K562 (cell line): ENCODE measurements around the gene CPNE1. TPM values are rescaled to one million over a fixed set of nuclear protein-coding genes. Genes with fewer than 3 reads are reported as not detected.

ENCODE experiments used
- ATF7 ChIP-seq: fragments of 450-650 bp; IDR thresholded peaks from 2 replicates; pipeline ENCODE4 v1.7.1; 2014; ENCODE audit warnings: mild to moderate bottlenecking, moderate library complexity
- GABPB1 ChIP-seq: sonication (generic); formaldehyde crosslinking; IDR thresholded peaks from 2 replicates; pipeline ENCODE4 v1.8.0; 2022; ENCODE audit warnings: mild to moderate bottlenecking, missing genetic modification reagents
- JUN ChIP-seq, 2 experiments: sonication (generic) in 1 of 2; formaldehyde crosslinking in 1 of 2; IDR thresholded peaks; 2 replicates each; pipeline versions ENCODE4 v1.6.1 to v1.8.0; 2012 to 2022; ENCODE audit warnings: borderline replicate concordance in 2 of 2, mild to moderate bottlenecking in 2 of 2, improper control_type of control experiment in 1 of 2, low read depth in 1 of 2, low read length in 1 of 2, missing genetic modification reagents in 1 of 2
- SOX6 ChIP-seq: fragments of 450-650 bp; IDR thresholded peaks from 2 replicates; pipeline ENCODE4 v1.6.1; 2014; ENCODE audit warnings: mild to moderate bottlenecking
- TAF9B ChIP-seq: fragments of 450-650 bp; IDR thresholded peaks from 2 replicates; pipeline ENCODE4 v1.6.1; 2018; ENCODE audit warnings: mild to moderate bottlenecking; ENCODE audit not compliant: partially characterized antibody
- TBP ChIP-seq: optimal IDR thresholded peaks from 2 replicates; pipeline ENCODE3; 2011; ENCODE audit warnings: low read depth, low read length, improper control_type of control experiment
- polyA plus RNA-seq, 8 experiments: library from polyadenylated mRNA; depleted of rRNA in 4 of 8; stranded (reverse) in 5 of 8; unstranded in 3 of 8; fragments of >200 nt; fragmentation: Nextera tagmentation in 2 of 8; fragmentation: Illumina TruSeq in 1 of 8; extraction: Ambion mirVana in 2 of 8; extraction: Trizol in 1 of 8; gene quantifications; 2 replicates each; pipeline versions ENCODE4 v1.2.1 to v1.2.3, GENCODE V29; 2011 to 2014; ENCODE audit warnings: inconsistent platforms in 1 of 8, missing spikeins in 1 of 8
- total RNA-seq, 7 experiments: library from RNA; depleted of rRNA in 6 of 7; stranded (reverse); fragments of >200 nt in 6 of 7; fragmentation: Illumina TruSeq in 2 of 7; extraction: Trizol in 2 of 7; gene quantifications; 2 replicates each; pipeline versions ENCODE4 v1.2.1 to v1.2.3, GENCODE V29; 2011 to 2021; ENCODE audit warnings: low replicate concordance in 1 of 7
- TF ChIP-seq, protein P1 (sequence below), 2 experiments: IDR thresholded peaks in 1 of 2; conservative IDR thresholded peaks in 1 of 2; 2 replicates each; pipeline ENCODE4 v1.6.1; 2016; ENCODE audit warnings: low read depth in 2 of 2, mild to moderate bottlenecking in 1 of 2, missing compliant biosample characterization in 1 of 2, missing genetic modification characterization in 1 of 2, moderate library complexity in 1 of 2
- TF ChIP-seq, protein P2 (sequence below): fragments of 450-650 bp; IDR thresholded peaks from 2 replicates; pipeline ENCODE4 v1.6.1; 2017; ENCODE audit warnings: antibody characterized with exemption
- TF ChIP-seq, protein P3 (sequence below), 2 experiments: fragments of 450-650 bp in 1 of 2; sonication (generic) in 1 of 2; formaldehyde crosslinking in 1 of 2; IDR thresholded peaks; 2 replicates each; pipeline versions ENCODE4 v1.7.1 to v1.9.0; 2016 to 2022; ENCODE audit warnings: inconsistent platforms in 1 of 2, mild to moderate bottlenecking in 1 of 2, missing genetic modification reagents in 1 of 2

Gene CPNE1
- total and polyA plus RNA-seq, 9 of the 15 experiments (the other 6 are each of a cell fraction or from before 2014, with no cell fraction given), result 42.1 to 102 (median 56.0) TPM

DNA sequence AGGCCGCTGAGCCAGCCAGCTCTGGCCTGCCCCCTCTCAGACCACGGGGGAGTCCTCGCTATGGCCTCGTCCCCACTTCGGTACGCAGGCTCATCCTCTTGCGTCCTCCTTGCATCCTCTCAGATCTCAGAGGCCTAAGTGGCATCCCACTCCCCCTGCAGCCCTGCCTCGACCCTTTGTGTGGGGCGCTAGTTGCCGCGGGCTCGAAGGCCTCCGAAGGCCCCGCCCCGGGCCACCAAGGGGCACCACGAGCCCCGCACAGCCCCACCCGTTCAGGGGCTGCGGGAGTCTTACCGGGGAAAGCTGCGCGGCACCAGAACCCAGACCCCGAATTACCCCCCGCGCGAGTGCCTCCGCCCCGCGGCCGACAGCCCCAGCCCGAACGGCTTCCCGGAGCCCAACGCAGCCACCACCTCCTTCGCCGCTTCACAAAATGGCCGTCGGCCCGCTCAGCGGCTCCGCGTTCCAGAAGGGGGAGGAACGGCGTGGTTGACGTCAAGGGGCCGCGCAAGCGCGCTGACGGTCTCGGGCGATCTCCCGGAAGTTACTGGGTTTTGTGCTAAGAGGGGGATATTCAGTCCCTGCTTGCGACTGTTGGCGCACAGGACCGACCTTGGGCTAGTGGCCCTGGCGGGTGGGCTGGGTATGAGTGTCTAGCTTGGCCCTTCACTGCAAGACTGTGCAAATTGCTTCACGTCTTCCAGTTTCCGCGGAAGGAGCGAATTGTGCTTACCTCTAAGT is at the start of gene CPNE1, which contains the start of gene RBM12 (continued):
- TF ChIP-seq, protein P1, sequence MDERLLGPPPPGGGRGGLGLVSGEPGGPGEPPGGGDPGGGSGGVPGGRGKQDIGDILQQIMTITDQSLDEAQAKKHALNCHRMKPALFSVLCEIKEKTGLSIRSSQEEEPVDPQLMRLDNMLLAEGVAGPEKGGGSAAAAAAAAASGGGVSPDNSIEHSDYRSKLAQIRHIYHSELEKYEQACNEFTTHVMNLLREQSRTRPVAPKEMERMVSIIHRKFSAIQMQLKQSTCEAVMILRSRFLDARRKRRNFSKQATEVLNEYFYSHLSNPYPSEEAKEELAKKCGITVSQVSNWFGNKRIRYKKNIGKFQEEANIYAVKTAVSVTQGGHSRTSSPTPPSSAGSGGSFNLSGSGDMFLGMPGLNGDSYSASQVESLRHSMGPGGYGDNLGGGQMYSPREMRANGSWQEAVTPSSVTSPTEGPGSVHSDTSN (CRISPR knock-in tag; IDR thresholded peaks at IDR 0.05; ENCODE audit: low read depth), result no peak
- TF ChIP-seq, protein P1 (tag; conservative IDR thresholded peaks at IDR 0.05; ENCODE audit: low read depth), result no peak
- TF ChIP-seq ATF7, result peak; percentile 97
- TF ChIP-seq GABPB1, result peak; percentile 76
- peak; percentile 19; the same call in 1 of the 2 replicates for TF ChIP-seq SOX6
- TF ChIP-seq JUN (IDR thresholded peaks at IDR 0.05; ENCODE audit: borderline replicate concordance, low read depth, low read length), result no peak
- no peak for TF ChIP-seq JUN (CRISPR knock-in tag; IDR thresholded peaks at IDR 0.05; ENCODE audit: borderline replicate concordance)
- TF ChIP-seq TBP, result peak; percentile 88
- TF ChIP-seq, protein P2, sequence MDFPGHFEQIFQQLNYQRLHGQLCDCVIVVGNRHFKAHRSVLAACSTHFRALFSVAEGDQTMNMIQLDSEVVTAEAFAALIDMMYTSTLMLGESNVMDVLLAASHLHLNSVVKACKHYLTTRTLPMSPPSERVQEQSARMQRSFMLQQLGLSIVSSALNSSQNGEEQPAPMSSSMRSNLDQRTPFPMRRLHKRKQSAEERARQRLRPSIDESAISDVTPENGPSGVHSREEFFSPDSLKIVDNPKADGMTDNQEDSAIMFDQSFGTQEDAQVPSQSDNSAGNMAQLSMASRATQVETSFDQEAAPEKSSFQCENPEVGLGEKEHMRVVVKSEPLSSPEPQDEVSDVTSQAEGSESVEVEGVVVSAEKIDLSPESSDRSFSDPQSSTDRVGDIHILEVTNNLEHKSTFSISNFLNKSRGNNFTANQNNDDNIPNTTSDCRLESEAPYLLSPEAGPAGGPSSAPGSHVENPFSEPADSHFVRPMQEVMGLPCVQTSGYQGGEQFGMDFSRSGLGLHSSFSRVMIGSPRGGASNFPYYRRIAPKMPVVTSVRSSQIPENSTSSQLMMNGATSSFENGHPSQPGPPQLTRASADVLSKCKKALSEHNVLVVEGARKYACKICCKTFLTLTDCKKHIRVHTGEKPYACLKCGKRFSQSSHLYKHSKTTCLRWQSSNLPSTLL, result no peak
- TF ChIP-seq, protein P3, sequence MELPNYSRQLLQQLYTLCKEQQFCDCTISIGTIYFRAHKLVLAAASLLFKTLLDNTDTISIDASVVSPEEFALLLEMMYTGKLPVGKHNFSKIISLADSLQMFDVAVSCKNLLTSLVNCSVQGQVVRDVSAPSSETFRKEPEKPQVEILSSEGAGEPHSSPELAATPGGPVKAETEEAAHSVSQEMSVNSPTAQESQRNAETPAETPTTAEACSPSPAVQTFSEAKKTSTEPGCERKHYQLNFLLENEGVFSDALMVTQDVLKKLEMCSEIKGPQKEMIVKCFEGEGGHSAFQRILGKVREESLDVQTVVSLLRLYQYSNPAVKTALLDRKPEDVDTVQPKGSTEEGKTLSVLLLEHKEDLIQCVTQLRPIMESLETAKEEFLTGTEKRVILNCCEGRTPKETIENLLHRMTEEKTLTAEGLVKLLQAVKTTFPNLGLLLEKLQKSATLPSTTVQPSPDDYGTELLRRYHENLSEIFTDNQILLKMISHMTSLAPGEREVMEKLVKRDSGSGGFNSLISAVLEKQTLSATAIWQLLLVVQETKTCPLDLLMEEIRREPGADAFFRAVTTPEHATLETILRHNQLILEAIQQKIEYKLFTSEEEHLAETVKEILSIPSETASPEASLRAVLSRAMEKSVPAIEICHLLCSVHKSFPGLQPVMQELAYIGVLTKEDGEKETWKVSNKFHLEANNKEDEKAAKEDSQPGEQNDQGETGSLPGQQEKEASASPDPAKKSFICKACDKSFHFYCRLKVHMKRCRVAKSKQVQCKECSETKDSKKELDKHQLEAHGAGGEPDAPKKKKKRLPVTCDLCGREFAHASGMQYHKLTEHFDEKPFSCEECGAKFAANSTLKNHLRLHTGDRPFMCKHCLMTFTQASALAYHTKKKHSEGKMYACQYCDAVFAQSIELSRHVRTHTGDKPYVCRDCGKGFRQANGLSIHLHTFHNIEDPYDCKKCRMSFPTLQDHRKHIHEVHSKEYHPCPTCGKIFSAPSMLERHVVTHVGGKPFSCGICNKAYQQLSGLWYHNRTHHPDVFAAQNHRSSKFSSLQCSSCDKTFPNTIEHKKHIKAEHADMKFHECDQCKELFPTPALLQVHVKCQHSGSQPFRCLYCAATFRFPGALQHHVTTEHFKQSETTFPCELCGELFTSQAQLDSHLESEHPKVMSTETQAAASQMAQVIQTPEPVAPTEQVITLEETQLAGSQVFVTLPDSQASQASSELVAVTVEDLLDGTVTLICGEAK (IDR thresholded peaks at IDR 0.05), result peak; percentile 43; the same call in 1 of the 2 replicates
- TF ChIP-seq, protein P3 (CRISPR knock-in tag; IDR thresholded peaks at IDR 0.05), result no peak
- TF ChIP-seq TAF9B, result peak; percentile 89
